Esophagus muscularis mucosa (tissue), 4 donors: Measurements from ENCODE around the gene HNRNPH3. TPM values are rescaled to one million over a fixed set of nuclear protein-coding genes. Genes with fewer than 3 reads are reported as not detected.

Experiments used
- DNase-seq: peaks from one replicate; pipeline ENCODE4 v3.0.0-alpha.2; 2017; ENCODE audit errors: extremely low spot score
- H3K27ac ChIP-seq, 4 donors: fragments of 200-600 bp; sonication (generic); replicated peaks in 1 of 4; 1 replicate in 3 of 4; 2 replicates in 1 of 4; pipeline ENCODE4 v1.5.1; 2016 to 2019; ENCODE audit warnings: mild to moderate bottlenecking in 1 of 4
- H3K27me3 ChIP-seq, 4 donors: fragments of 200-600 bp; sonication (generic); one replicate each; pipeline versions ENCODE4 v1.5.1 to v1.6.0; 2016 to 2019
- H3K36me3 ChIP-seq, 4 donors: fragments of 200-600 bp; sonication (generic); one replicate each; pipeline ENCODE4 v1.5.1; 2016 to 2019
- H3K4me1 ChIP-seq, 4 donors: fragments of 200-600 bp; sonication (generic); one replicate each; pipeline ENCODE4 v1.5.1; 2016 to 2019
- H3K4me3 ChIP-seq, 4 donors: fragments of 200-600 bp; sonication (generic); 1 replicate in 2 of 4; 2 replicates in 2 of 4; pipeline ENCODE4 v1.5.1; 2016 to 2019; ENCODE audit warnings: mild to moderate bottlenecking in 4 of 4, moderate library complexity in 1 of 4
- H3K9me3 ChIP-seq, 4 donors: fragments of 200-600 bp; sonication (generic); 1 replicate in 3 of 4; 2 replicates in 1 of 4; pipeline ENCODE4 v1.5.1; 2016 to 2019
- CTCF ChIP-seq, 3 experiments: fragments of 200-600 bp in 2 of 3; fragments of 450-650 bp in 1 of 3; sonication (generic) in 2 of 3; IDR thresholded peaks; one replicate each; pipeline ENCODE4 v1.5.1; 2017 to 2019; ENCODE audit warnings: antibody characterized with exemption in 3 of 3, mild to moderate bottlenecking in 2 of 3, moderate library complexity in 1 of 3
- EP300 ChIP-seq: sonication (generic); formaldehyde crosslinking; IDR thresholded peaks from one replicate; pipeline ENCODE4 v1.6.1; 2017; ENCODE audit warnings: antibody characterized with exemption
- POLR2A ChIP-seq: fragments of 450-650 bp; IDR thresholded peaks from one replicate; pipeline ENCODE4 v1.6.1; 2017; ENCODE audit warnings: antibody characterized with exemption, moderate library complexity, mild to moderate bottlenecking, low read depth
- POLR2AphosphoS5 ChIP-seq, 2 donors: sonication (generic); formaldehyde crosslinking; IDR thresholded peaks; one replicate each; pipeline ENCODE4 v1.6.1; 2017; ENCODE audit warnings: antibody characterized with exemption in 2 of 2
- WGBS: methylation state at CpG from one replicate; pipeline ENCODE4 v1.1.5; 2018; 5-methylcytosine and 5-hydroxymethylcytosine counted together
- intact Hi-C: fragments of 100-400 bp; cut with DNase I; formaldehyde crosslinking; loops from one replicate; pipeline ENCODE4 v1.15.1; 2023
- total RNA-seq, 4 donors: library from RNA; depleted of rRNA; stranded (reverse); fragments of >200 nt; gene quantifications; one replicate each; pipeline versions ENCODE4 v1.1.0 to v1.2.1, GENCODE V29; 2016

HNRNPH3 gene
- total RNA-seq, 4 donors from 2014 or later: 41.3 to 81.8 (median 61.7) TPM

DNA sequence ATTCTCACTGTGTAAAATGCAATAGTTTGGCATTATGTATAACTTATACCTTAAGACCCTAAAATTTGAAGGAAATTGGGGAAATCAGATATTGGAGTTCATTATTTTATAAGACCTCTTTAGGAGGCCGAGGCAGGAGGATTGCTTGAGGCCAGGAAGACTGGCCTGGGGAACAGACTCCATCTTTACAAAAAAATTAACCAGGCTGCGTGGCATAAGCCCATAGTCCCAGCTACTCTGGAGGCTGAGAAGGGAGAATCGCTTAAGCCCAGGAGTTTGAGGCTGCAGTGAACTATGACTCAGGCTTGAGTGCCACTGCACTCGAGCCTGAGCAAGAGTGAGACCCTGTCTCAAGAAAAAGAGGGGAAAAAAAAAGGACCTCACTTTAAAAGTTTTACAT is 14.9 kb downstream of the HNRNPH3 start:
- peaks cover 0 to 5% (median 0%) of the 10 kb centered on the region in 4 donors for H3K4me1 ChIP-seq
- WGBS: 74% methylated on average over 4 of the region's 4 CpGs
- H3K9me3 ChIP-seq: no peaks in the 10 kb centered on the region
- no peak overlapping the region for H3K4me3 ChIP-seq
- intact Hi-C loops: no loop called here
- no peak for DNase-seq
- H3K27ac ChIP-seq: no peak overlapping the region
- H3K27me3 ChIP-seq: no peaks in the 10 kb centered on the region
- TF ChIP-seq EP300 (no peak), POLR2A (no peak), POLR2AphosphoS5 (IDR thresholded peaks at IDR 0.05) (no peak), CTCF (IDR thresholded peaks at IDR 0.05) (no peak)
- H3K36me3 ChIP-seq: peaks cover 38 to 80% (median 67%) of the 10 kb centered on the region in 4 donors

GRCh38 chr10:68348265-68348741 is 16.4 kb downstream of the HNRNPH3 start:
- 59% methylated on average over 2 of the region's 2 CpGs for WGBS
- no peak for DNase-seq
- H3K36me3 ChIP-seq: peaks cover 48 to 80% (median 69%) of the 10 kb centered on the region in 4 donors
- H3K4me3 ChIP-seq: no peak overlapping the region
- peak overlapping the region in 3 of 4 donors; percentile 11 to 44 (median 11) for H3K27ac ChIP-seq
- peaks cover 0 to 5% (median 0%) of the 10 kb centered on the region in 4 donors for H3K4me1 ChIP-seq
- no peak for TF ChIP-seq EP300
- TF ChIP-seq POLR2AphosphoS5 (IDR thresholded peaks at IDR 0.05): peak in 1 of 2 donors; percentile 10
- TF ChIP-seq CTCF (IDR thresholded peaks at IDR 0.05): peak; percentile 42 to 72 (median 45)
- H3K9me3 ChIP-seq: no peaks in the 10 kb centered on the region
- no peaks in the 10 kb centered on the region for H3K27me3 ChIP-seq
- intact Hi-C loops: no loop called here

- intact Hi-C loops: no loop called here
- Histone ChIP-seq H3K4me3 (no peak overlapping the region), H3K9me3 (no peaks in the 10 kb centered on the region), H3K27ac (no peak overlapping the region), H3K27me3 (no peaks in the 10 kb centered on the region), H3K4me1 (peaks cover 0 to 2% (median 0%) of the 10 kb centered on the region in 4 donors), H3K36me3 (peaks cover 35 to 92% (median 67%) of the 10 kb centered on the region in 4 donors)
- no peak for DNase-seq
- 98% methylated on average over 2 of the region's 2 CpGs for WGBS
- no peak for TF ChIP-seq EP300
- TF ChIP-seq POLR2A: no peak
- TF ChIP-seq POLR2AphosphoS5 (IDR thresholded peaks at IDR 0.05): no peak
- no peak for TF ChIP-seq CTCF (IDR thresholded peaks at IDR 0.05)
Measured at GRCh38 chr10:68353537-68353936, 21.7 kb downstream of the HNRNPH3 start.

GRCh38 chr10:68359189-68359588 is 27.3 kb downstream of the HNRNPH3 start:
- no peak overlapping the region for H3K4me3 ChIP-seq
- no peaks in the 10 kb centered on the region for H3K27me3 ChIP-seq
- H3K4me1 ChIP-seq: no peaks in the 10 kb centered on the region
- peaks cover 26 to 95% (median 68%) of the 10 kb centered on the region in 4 donors for H3K36me3 ChIP-seq
- H3K27ac ChIP-seq: no peak overlapping the region
- intact Hi-C loops: no loop called here
- WGBS: 86% methylated on average over 6 of the region's 6 CpGs
- TF ChIP-seq EP300 (no peak), POLR2AphosphoS5 (IDR thresholded peaks at IDR 0.05) (no peak), POLR2A (no peak), CTCF (IDR thresholded peaks at IDR 0.05) (no peak)
- H3K9me3 ChIP-seq: no peaks in the 10 kb centered on the region
- no peak for DNase-seq

DNA sequence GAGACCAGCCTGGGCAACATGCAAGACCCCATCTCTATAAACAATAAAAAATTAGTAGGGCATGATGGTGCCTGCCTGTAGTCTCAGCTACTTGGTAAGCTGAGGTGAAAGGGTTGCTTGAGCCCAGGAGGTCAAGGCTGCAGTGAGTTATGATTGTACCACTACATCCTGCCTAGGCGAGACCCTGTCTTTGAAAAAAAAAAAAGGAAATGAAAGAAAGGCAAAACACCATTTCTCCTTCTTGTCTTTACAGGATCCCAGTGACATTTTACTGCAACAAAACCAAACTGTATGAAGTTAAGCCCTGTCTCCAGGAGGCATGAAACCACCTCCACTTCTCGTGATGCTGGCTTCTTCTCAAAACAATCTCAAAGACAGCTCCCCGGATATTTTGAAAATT is 30.7 kb downstream of the HNRNPH3 start:
- Histone ChIP-seq H3K27ac (no peak overlapping the region), H3K36me3 (peaks cover 23 to 92% (median 66%) of the 10 kb centered on the region in 4 donors), H3K4me1 (no peaks in the 10 kb centered on the region), H3K9me3 (no peaks in the 10 kb centered on the region), H3K4me3 (no peak overlapping the region), H3K27me3 (no peaks in the 10 kb centered on the region)
- 88% methylated on average over 3 of the region's 3 CpGs for WGBS
- no peak for TF ChIP-seq EP300
- no peak for TF ChIP-seq POLR2AphosphoS5 (IDR thresholded peaks at IDR 0.05)
- no peak for TF ChIP-seq POLR2A
- no peak for TF ChIP-seq CTCF (IDR thresholded peaks at IDR 0.05)
- DNase-seq: no peak
- intact Hi-C loops: no loop called here
